GM12878 (cell line): ENCODE measurements around the gene SLC6A9. TPM values are rescaled to one million over a fixed set of nuclear protein-coding genes. Genes with fewer than 3 reads are reported as not detected.

Experiments
- BACH1 ChIP-seq: fragments of 450-650 bp; IDR thresholded peaks from 2 replicates; pipeline ENCODE4 v1.6.1; 2017; ENCODE audit warnings: mild to moderate bottlenecking, borderline replicate concordance
- FOS ChIP-seq: IDR thresholded peaks from 3 replicates; pipeline ENCODE4 v1.6.1; 2011; ENCODE audit warnings: borderline replicate concordance; ENCODE audit not compliant: insufficient read length; ENCODE audit errors: extremely low read depth
- NFXL1 ChIP-seq: fragments of 450-650 bp; IDR thresholded peaks from 2 replicates; pipeline ENCODE4 v1.6.1; 2017; ENCODE audit warnings: antibody characterized with exemption, mild to moderate bottlenecking, borderline replicate concordance
- RELA ChIP-seq: fragments of 450-650 bp; IDR thresholded peaks from 2 replicates; pipeline ENCODE4 v1.8.0; 2014; ENCODE audit warnings: borderline replicate concordance; ENCODE audit not compliant: partially characterized antibody
- SMARCA5 ChIP-seq: fragments of 450-650 bp; IDR thresholded peaks from 2 replicates; pipeline ENCODE4 v1.6.1; 2017; ENCODE audit warnings: mild to moderate bottlenecking
- polyA plus RNA-seq, 11 experiments: library from polyadenylated mRNA; depleted of rRNA in 4 of 11; unstranded in 6 of 11; stranded (reverse) in 5 of 11; fragments of >200 nt; fragmentation: Nextera tagmentation in 4 of 11; fragmentation: Illumina TruSeq in 1 of 11; extraction: Ambion mirVana in 4 of 11; extraction: Trizol in 1 of 11; gene quantifications; 1 replicate in 1 of 11; 2 replicates in 10 of 11; pipeline versions ENCODE4 v1.2.1 to v1.2.3, GENCODE V29; 2011 to 2016; ENCODE audit warnings: inconsistent platforms in 2 of 11, missing spikeins in 2 of 11, low read depth in 1 of 11
- total RNA-seq, 4 experiments: library from RNA; depleted of rRNA in 3 of 4; stranded (reverse); fragments of >200 nt in 3 of 4; fragmentation: Illumina TruSeq in 1 of 4; extraction: Trizol in 1 of 4; gene quantifications; 2 replicates each; pipeline versions ENCODE4 v1.2.1 to v1.2.3, GENCODE V29; 2013 to 2021
- TF ChIP-seq, protein P1 (sequence below): fragments of 450-650 bp; IDR thresholded peaks from 2 replicates; pipeline ENCODE4 v1.6.1; 2017; ENCODE audit warnings: mild to moderate bottlenecking, low read depth, inconsistent platforms; ENCODE audit not compliant: poor library complexity, severe bottlenecking
- TF ChIP-seq, protein P2 (sequence below): fragments of 450-650 bp; IDR thresholded peaks from 2 replicates; pipeline ENCODE4 v1.6.1; 2017; ENCODE audit warnings: mild to moderate bottlenecking, moderate library complexity
- TF ChIP-seq, protein P3 (sequence below): fragments of 150-350 bp; IDR thresholded peaks from 2 replicates; pipeline ENCODE4 v1.6.1; 2014; ENCODE audit warnings: mild to moderate bottlenecking, low read depth, low read length
- TF ChIP-seq, protein P4 (sequence below): IDR thresholded peaks from 2 replicates; pipeline ENCODE4 v1.6.1; 2012; ENCODE audit warnings: improper control_type of control experiment, low read depth, low read length; ENCODE audit not compliant: insufficient replicate concordance

Gene SLC6A9
- total and polyA plus RNA-seq, 10 of the 15 experiments (the other 5 are each of a cell fraction or from before 2014, with no cell fraction given), result 0.02 to 2.0 (median 0.63) TPM

DNA sequence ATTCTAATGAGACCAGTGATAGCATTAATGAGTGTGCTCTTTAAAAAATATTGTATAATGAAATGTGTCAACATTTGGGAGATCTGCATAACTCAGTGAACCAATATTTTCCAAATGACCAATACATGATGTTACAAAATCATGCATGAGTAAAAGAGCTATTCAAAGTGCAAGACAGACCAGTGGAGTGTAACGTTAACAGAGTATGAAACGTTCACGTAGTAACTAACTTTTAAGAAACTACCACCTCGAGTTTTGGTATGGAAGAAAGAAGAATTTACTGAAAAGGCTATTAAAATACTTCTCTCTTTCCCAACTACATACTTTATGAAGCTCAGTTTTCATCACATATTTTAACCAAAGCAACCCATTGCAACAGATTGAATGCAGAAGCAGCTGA, 9.6 kb upstream of the SLC6A9 start (continued):
- TF ChIP-seq, protein P1, sequence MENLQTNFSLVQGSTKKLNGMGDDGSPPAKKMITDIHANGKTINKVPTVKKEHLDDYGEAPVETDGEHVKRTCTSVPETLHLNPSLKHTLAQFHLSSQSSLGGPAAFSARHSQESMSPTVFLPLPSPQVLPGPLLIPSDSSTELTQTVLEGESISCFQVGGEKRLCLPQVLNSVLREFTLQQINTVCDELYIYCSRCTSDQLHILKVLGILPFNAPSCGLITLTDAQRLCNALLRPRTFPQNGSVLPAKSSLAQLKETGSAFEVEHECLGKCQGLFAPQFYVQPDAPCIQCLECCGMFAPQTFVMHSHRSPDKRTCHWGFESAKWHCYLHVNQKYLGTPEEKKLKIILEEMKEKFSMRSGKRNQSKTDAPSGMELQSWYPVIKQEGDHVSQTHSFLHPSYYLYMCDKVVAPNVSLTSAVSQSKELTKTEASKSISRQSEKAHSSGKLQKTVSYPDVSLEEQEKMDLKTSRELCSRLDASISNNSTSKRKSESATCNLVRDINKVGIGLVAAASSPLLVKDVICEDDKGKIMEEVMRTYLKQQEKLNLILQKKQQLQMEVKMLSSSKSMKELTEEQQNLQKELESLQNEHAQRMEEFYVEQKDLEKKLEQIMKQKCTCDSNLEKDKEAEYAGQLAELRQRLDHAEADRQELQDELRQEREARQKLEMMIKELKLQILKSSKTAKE, result no peak
- TF ChIP-seq RELA (no peak), BACH1 (no peak), NFXL1 (no peak), FOS (no peak), SMARCA5 (no peak)
- TF ChIP-seq, protein P2, sequence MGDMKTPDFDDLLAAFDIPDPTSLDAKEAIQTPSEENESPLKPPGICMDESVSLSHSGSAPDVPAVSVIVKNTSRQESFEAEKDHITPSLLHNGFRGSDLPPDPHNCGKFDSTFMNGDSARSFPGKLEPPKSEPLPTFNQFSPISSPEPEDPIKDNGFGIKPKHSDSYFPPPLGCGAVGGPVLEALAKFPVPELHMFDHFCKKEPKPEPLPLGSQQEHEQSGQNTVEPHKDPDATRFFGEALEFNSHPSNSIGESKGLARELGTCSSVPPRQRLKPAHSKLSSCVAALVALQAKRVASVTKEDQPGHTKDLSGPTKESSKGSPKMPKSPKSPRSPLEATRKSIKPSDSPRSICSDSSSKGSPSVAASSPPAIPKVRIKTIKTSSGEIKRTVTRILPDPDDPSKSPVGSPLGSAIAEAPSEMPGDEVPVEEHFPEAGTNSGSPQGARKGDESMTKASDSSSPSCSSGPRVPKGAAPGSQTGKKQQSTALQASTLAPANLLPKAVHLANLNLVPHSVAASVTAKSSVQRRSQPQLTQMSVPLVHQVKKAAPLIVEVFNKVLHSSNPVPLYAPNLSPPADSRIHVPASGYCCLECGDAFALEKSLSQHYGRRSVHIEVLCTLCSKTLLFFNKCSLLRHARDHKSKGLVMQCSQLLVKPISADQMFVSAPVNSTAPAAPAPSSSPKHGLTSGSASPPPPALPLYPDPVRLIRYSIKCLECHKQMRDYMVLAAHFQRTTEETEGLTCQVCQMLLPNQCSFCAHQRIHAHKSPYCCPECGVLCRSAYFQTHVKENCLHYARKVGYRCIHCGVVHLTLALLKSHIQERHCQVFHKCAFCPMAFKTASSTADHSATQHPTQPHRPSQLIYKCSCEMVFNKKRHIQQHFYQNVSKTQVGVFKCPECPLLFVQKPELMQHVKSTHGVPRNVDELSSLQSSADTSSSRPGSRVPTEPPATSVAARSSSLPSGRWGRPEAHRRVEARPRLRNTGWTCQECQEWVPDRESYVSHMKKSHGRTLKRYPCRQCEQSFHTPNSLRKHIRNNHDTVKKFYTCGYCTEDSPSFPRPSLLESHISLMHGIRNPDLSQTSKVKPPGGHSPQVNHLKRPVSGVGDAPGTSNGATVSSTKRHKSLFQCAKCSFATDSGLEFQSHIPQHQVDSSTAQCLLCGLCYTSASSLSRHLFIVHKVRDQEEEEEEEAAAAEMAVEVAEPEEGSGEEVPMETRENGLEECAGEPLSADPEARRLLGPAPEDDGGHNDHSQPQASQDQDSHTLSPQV, result no peak
- TF ChIP-seq, protein P3, sequence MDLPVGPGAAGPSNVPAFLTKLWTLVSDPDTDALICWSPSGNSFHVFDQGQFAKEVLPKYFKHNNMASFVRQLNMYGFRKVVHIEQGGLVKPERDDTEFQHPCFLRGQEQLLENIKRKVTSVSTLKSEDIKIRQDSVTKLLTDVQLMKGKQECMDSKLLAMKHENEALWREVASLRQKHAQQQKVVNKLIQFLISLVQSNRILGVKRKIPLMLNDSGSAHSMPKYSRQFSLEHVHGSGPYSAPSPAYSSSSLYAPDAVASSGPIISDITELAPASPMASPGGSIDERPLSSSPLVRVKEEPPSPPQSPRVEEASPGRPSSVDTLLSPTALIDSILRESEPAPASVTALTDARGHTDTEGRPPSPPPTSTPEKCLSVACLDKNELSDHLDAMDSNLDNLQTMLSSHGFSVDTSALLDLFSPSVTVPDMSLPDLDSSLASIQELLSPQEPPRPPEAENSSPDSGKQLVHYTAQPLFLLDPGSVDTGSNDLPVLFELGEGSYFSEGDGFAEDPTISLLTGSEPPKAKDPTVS, result no peak
- TF ChIP-seq, protein P4, sequence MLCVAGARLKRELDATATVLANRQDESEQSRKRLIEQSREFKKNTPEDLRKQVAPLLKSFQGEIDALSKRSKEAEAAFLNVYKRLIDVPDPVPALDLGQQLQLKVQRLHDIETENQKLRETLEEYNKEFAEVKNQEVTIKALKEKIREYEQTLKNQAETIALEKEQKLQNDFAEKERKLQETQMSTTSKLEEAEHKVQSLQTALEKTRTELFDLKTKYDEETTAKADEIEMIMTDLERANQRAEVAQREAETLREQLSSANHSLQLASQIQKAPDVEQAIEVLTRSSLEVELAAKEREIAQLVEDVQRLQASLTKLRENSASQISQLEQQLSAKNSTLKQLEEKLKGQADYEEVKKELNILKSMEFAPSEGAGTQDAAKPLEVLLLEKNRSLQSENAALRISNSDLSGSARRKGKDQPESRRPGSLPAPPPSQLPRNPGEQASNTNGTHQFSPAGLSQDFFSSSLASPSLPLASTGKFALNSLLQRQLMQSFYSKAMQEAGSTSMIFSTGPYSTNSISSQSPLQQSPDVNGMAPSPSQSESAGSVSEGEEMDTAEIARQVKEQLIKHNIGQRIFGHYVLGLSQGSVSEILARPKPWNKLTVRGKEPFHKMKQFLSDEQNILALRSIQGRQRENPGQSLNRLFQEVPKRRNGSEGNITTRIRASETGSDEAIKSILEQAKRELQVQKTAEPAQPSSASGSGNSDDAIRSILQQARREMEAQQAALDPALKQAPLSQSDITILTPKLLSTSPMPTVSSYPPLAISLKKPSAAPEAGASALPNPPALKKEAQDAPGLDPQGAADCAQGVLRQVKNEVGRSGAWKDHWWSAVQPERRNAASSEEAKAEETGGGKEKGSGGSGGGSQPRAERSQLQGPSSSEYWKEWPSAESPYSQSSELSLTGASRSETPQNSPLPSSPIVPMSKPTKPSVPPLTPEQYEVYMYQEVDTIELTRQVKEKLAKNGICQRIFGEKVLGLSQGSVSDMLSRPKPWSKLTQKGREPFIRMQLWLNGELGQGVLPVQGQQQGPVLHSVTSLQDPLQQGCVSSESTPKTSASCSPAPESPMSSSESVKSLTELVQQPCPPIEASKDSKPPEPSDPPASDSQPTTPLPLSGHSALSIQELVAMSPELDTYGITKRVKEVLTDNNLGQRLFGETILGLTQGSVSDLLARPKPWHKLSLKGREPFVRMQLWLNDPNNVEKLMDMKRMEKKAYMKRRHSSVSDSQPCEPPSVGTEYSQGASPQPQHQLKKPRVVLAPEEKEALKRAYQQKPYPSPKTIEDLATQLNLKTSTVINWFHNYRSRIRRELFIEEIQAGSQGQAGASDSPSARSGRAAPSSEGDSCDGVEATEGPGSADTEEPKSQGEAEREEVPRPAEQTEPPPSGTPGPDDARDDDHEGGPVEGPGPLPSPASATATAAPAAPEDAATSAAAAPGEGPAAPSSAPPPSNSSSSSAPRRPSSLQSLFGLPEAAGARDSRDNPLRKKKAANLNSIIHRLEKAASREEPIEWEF, result no peak
